Measurements from ENCODE around the gene TSKU.

TSKU gene

DNA sequence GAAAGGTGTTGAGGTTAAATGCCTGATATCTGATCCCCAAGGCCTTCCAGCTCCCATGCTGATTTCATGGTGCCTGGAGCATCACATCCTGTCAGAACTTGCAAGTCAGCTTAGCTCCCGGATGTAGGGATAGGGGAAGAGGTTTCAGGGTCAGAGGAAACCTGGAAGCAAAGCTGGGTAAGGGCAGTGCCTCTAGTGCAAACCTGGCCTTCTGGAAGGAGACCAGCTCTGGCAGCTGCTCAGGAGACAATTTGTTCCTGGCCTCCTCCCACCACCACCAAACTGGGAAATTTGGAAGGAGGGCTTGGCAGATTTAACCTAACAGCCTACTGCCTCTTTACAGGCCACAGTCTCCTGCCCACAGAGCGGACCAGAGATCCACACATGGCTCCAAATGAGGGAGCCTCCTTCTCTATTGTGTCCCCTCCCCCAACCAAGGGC lies 9.2 kb upstream of the TSKU start:
- no peak for DNase-seq (ENCODE audit: extremely low read depth, insufficient read length)
- TF ChIP-seq CTCF (IDR thresholded peaks at IDR 0.05; ENCODE audit: insufficient read depth, low read length, poor library complexity, severe bottlenecking): no peak
- Histone ChIP-seq H3K4me3 (replicated peaks; ENCODE audit: low read depth, low read length) (no peak overlapping the region), H3K27me3 (replicated peaks; ENCODE audit: control insufficient read depth, insufficient read depth, low read length) (no peaks in the 10 kb centered on the region), H3K36me3 (ENCODE audit: control insufficient read depth, insufficient read depth, low read length) (no peaks in the 10 kb centered on the region)

DNA sequence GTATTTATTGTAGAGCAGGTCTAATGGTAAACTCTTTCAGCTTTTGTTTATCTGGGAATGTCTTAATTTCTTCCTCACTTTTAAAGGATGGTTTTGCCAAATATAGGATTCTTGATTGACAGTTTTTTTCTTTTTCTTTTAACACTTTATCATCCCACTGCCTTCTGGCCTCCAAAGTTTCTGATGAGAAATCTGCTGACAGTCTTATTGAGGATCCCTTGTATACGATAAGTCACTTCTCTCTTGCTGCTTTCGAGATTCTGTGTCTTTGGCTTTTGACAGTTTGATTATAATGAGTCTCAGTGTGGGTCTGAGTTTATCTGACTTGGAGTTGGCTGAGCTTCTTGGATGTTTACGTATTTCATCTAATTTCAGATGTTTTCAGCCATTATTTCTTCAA lies 6.7 kb upstream of the TSKU start:
- TF ChIP-seq CTCF (IDR thresholded peaks at IDR 0.05; ENCODE audit: insufficient read depth, low read length, poor library complexity, severe bottlenecking): no peak
- no peak for DNase-seq (ENCODE audit: extremely low read depth, insufficient read length)
- no peaks in the 10 kb centered on the region for H3K27me3 ChIP-seq (replicated peaks; ENCODE audit: control insufficient read depth, insufficient read depth, low read length)
- no peak overlapping the region for H3K4me3 ChIP-seq (replicated peaks; ENCODE audit: low read depth, low read length)
- no peaks in the 10 kb centered on the region for H3K36me3 ChIP-seq (ENCODE audit: control insufficient read depth, insufficient read depth, low read length)

- H3K4me3 ChIP-seq (replicated peaks; ENCODE audit: low read depth, low read length): no peak overlapping the region
- no peaks in the 10 kb centered on the region for H3K27me3 ChIP-seq (replicated peaks; ENCODE audit: control insufficient read depth, insufficient read depth, low read length)
- no peaks in the 10 kb centered on the region for H3K36me3 ChIP-seq (ENCODE audit: control insufficient read depth, insufficient read depth, low read length)
- TF ChIP-seq CTCF (IDR thresholded peaks at IDR 0.05; ENCODE audit: insufficient read depth, low read length, poor library complexity, severe bottlenecking): no peak
- DNase-seq (ENCODE audit: extremely low read depth, insufficient read length): no peak
Observed at GRCh38 chr11:76777305-76777704, 5.9 kb upstream of the TSKU start.

GRCh38 chr11:76777876-76778275 lies 5.3 kb upstream of the TSKU start:
- TF ChIP-seq CTCF (IDR thresholded peaks at IDR 0.05; ENCODE audit: insufficient read depth, low read length, poor library complexity, severe bottlenecking): no peak
- H3K27me3 ChIP-seq (replicated peaks; ENCODE audit: control insufficient read depth, insufficient read depth, low read length): no peaks in the 10 kb centered on the region
- no peak for DNase-seq (ENCODE audit: extremely low read depth, insufficient read length)
- H3K4me3 ChIP-seq (replicated peaks; ENCODE audit: low read depth, low read length): no peak overlapping the region
- no peaks in the 10 kb centered on the region for H3K36me3 ChIP-seq (ENCODE audit: control insufficient read depth, insufficient read depth, low read length)

- Histone ChIP-seq H3K36me3 (ENCODE audit: control insufficient read depth, insufficient read depth, low read length) (no peaks in the 10 kb centered on the region), H3K4me3 (replicated peaks; ENCODE audit: low read depth, low read length) (no peak overlapping the region), H3K27me3 (replicated peaks; ENCODE audit: control insufficient read depth, insufficient read depth, low read length) (no peaks in the 10 kb centered on the region; the same call in 1 of the 2 replicates)
- DNase-seq (ENCODE audit: extremely low read depth, insufficient read length): no peak
- no peak for TF ChIP-seq CTCF (IDR thresholded peaks at IDR 0.05; ENCODE audit: insufficient read depth, low read length, poor library complexity, severe bottlenecking)
Observed at GRCh38 chr11:76778874-76779273, 4.3 kb upstream of the TSKU start.
